Tibial artery (tissue), 4 donors: ENCODE measurements around the gene AP2A2.

ENCODE experiments used
- DNase-seq, 2 donors: peaks; one replicate each; pipeline ENCODE4 v3.0.0-alpha.2; 2019
- H3K27ac ChIP-seq, 2 donors: fragments of 200-600 bp; sonication (generic) in 1 of 2; 1 replicate in 1 of 2; 2 replicates in 1 of 2; pipeline ENCODE4 v1.5.1; 2018 to 2019; ENCODE audit warnings: mild to moderate bottlenecking in 1 of 2
- H3K27me3 ChIP-seq, 2 donors: fragments of 200-600 bp; sonication (generic) in 1 of 2; one replicate each; pipeline versions ENCODE4 v1.5.1 to v1.6.0; 2016 to 2019
- H3K36me3 ChIP-seq, 3 donors: fragments of 200-600 bp; sonication (generic) in 2 of 3; one replicate each; pipeline ENCODE4 v1.5.1; 2016 to 2019; ENCODE audit warnings: mild to moderate bottlenecking in 2 of 3
- H3K4me1 ChIP-seq, 4 donors: fragments of 200-600 bp; sonication (generic) in 2 of 4; 1 replicate in 3 of 4; 2 replicates in 1 of 4; pipeline ENCODE4 v1.5.1; 2016 to 2019
- H3K4me3 ChIP-seq, 2 donors: fragments of 200-600 bp; sonication (generic) in 1 of 2; 1 replicate in 1 of 2; 2 replicates in 1 of 2; pipeline ENCODE4 v1.5.1; 2018 to 2019; ENCODE audit warnings: mild to moderate bottlenecking in 2 of 2
- H3K9me3 ChIP-seq, 3 donors: fragments of 200-600 bp; sonication (generic) in 1 of 3; one replicate each; pipeline ENCODE4 v1.5.1; 2016 to 2019
- CTCF ChIP-seq, 2 experiments: fragments of 200-600 bp in 1 of 2; fragments of 450-650 bp in 1 of 2; IDR thresholded peaks; one replicate each; pipeline ENCODE4 v1.5.1; 2017 to 2019; ENCODE audit warnings: antibody characterized with exemption in 2 of 2, mild to moderate bottlenecking in 1 of 2, moderate library complexity in 1 of 2
- intact Hi-C: fragments of 100-400 bp; cut with DNase I; formaldehyde crosslinking; loops from one replicate; pipeline ENCODE4 v1.15.0; 2023; ENCODE audit warnings: low total_unique reads

Gene AP2A2

GRCh38 chr11:917426-917825 is 8.2 kb upstream of the AP2A2 start:
- intact Hi-C loops = no loop called here
- no peaks in the 10 kb centered on the region for H3K9me3 ChIP-seq

GRCh38 chr11:921921-922678 is 3.6 kb upstream of the AP2A2 start:
- H3K27me3 ChIP-seq = no peaks in the 10 kb centered on the region
- no peaks in the 10 kb centered on the region for H3K9me3 ChIP-seq
- no peaks in the 10 kb centered on the region for H3K36me3 ChIP-seq
- no peak for TF ChIP-seq CTCF (IDR thresholded peaks at IDR 0.05)
- no peak for DNase-seq
- no peak overlapping the region for H3K27ac ChIP-seq
- H3K4me3 ChIP-seq = no peak overlapping the region
- H3K4me1 ChIP-seq = peaks cover 0 to 27% (median 13%) of the 10 kb centered on the region in 4 donors
- intact Hi-C loops = no loop called here

More at GRCh38 chr11:917426-917825, 8.2 kb upstream of the AP2A2 start:
- H3K27ac ChIP-seq = no peak overlapping the region
- no peak overlapping the region for H3K4me3 ChIP-seq
- TF ChIP-seq CTCF (IDR thresholded peaks at IDR 0.05) = no peak
- H3K4me1 ChIP-seq = peaks cover 0 to 5% (median 2%) of the 10 kb centered on the region in 4 donors
- no peaks in the 10 kb centered on the region for H3K36me3 ChIP-seq
- H3K27me3 ChIP-seq = no peaks in the 10 kb centered on the region
- DNase-seq = no peak

GRCh38 chr11:923691-924405 is 1.8 kb upstream of the AP2A2 start:
- no peaks in the 10 kb centered on the region for H3K36me3 ChIP-seq
- H3K4me3 ChIP-seq = no peak overlapping the region
- no peaks in the 10 kb centered on the region for H3K27me3 ChIP-seq
- intact Hi-C loops = no loop called here
- no peak for DNase-seq
- H3K4me1 ChIP-seq = peaks cover 0 to 38% (median 24%) of the 10 kb centered on the region in 4 donors
- TF ChIP-seq CTCF (IDR thresholded peaks at IDR 0.05) = no peak
- H3K27ac ChIP-seq = no peak overlapping the region
- H3K9me3 ChIP-seq = no peaks in the 10 kb centered on the region

GRCh38 chr11:924406-925157 is 1.1 kb upstream of the AP2A2 start:
- TF ChIP-seq CTCF (IDR thresholded peaks at IDR 0.05) = no peak
- DNase-seq = no peak
- intact Hi-C loops = no loop called here
- Histone ChIP-seq H3K27me3 (no peaks in the 10 kb centered on the region), H3K36me3 (no peaks in the 10 kb centered on the region), H3K4me3 (peak overlapping the region in 1 of 2 donors; percentile 100), H3K27ac (peak overlapping the region; percentile 63 to 94), H3K9me3 (no peaks in the 10 kb centered on the region), H3K4me1 (peaks cover 0 to 38% (median 25%) of the 10 kb centered on the region in 4 donors)

- H3K27ac ChIP-seq = peak overlapping the region; percentile 63 to 94
- H3K4me3 ChIP-seq = peak overlapping the region; percentile 99 to 100
- peaks cover 0 to 38% (median 25%) of the 10 kb centered on the region in 4 donors for H3K4me1 ChIP-seq
- no peaks in the 10 kb centered on the region for H3K36me3 ChIP-seq
- no peaks in the 10 kb centered on the region for H3K9me3 ChIP-seq
- DNase-seq = no peak
- no peaks in the 10 kb centered on the region for H3K27me3 ChIP-seq
- no peak for TF ChIP-seq CTCF (IDR thresholded peaks at IDR 0.05)
- intact Hi-C loops = no loop called here
Observed at GRCh38 chr11:925158-925495, 543 bp upstream of the AP2A2 start.
